ENCODE results near the gene PIK3R1.

Gene PIK3R1

GRCh38 chr5:68237715-68238114 is 22.2 kb downstream of the PIK3R1 start:
- Histone ChIP-seq H3K36me3 (replicated peaks) (no peaks in the 10 kb centered on the region), H3K27me3 (replicated peaks) (no peaks in the 10 kb centered on the region), H3K4me3 (ENCODE audit: low read depth, low read length) (no peak overlapping the region), H3K27ac (no peak overlapping the region)
- in situ Hi-C loops (cut with HindIII; ENCODE audit: low pct_ligation_motif_present, low sequenced_read_pairs): no loop called here
- no peak for DNase-seq
- no peak for TF ChIP-seq CTCF (IDR thresholded peaks at IDR 0.05; ENCODE audit: low read depth, low read length, missing control alignments)

- DNase-seq: peak; percentile 91
- peak overlapping the region; percentile 31 for H3K27ac ChIP-seq
- no peaks in the 10 kb centered on the region for H3K27me3 ChIP-seq (replicated peaks)
- H3K4me3 ChIP-seq (ENCODE audit: low read depth, low read length): no peak overlapping the region
- TF ChIP-seq CTCF (IDR thresholded peaks at IDR 0.05; ENCODE audit: low read depth, low read length, missing control alignments): no peak
- no peaks in the 10 kb centered on the region for H3K36me3 ChIP-seq (replicated peaks)
- in situ Hi-C loops (cut with HindIII; ENCODE audit: low pct_ligation_motif_present, low sequenced_read_pairs): no loop called here
These were observed 23.9 kb downstream of the PIK3R1 start for GRCh38 chr5:68239487-68239886.

GRCh38 chr5:68240202-68240601 is 24.6 kb downstream of the PIK3R1 start:
- no peaks in the 10 kb centered on the region for H3K27me3 ChIP-seq (replicated peaks)
- no peak for DNase-seq
- in situ Hi-C loops (cut with HindIII; ENCODE audit: low pct_ligation_motif_present, low sequenced_read_pairs): no loop called here
- H3K4me3 ChIP-seq (ENCODE audit: low read depth, low read length): no peak overlapping the region
- H3K36me3 ChIP-seq (replicated peaks): no peaks in the 10 kb centered on the region
- TF ChIP-seq CTCF (IDR thresholded peaks at IDR 0.05; ENCODE audit: low read depth, low read length, missing control alignments): no peak
- H3K27ac ChIP-seq: peak overlapping the region; percentile 7

- no peak overlapping the region for H3K27ac ChIP-seq
- TF ChIP-seq CTCF (IDR thresholded peaks at IDR 0.05; ENCODE audit: low read depth, low read length, missing control alignments): no peak
- no peaks in the 10 kb centered on the region for H3K27me3 ChIP-seq (replicated peaks)
- in situ Hi-C loops (cut with HindIII; ENCODE audit: low pct_ligation_motif_present, low sequenced_read_pairs): no loop called here
- H3K4me3 ChIP-seq (ENCODE audit: low read depth, low read length): no peak overlapping the region
- no peaks in the 10 kb centered on the region for H3K36me3 ChIP-seq (replicated peaks)
- DNase-seq: no peak
These were observed 25.2 kb downstream of the PIK3R1 start for GRCh38 chr5:68240771-68241170.

GRCh38 chr5:68242743-68243142 is 27.2 kb downstream of the PIK3R1 start:
- Histone ChIP-seq H3K4me3 (ENCODE audit: low read depth, low read length) (no peak overlapping the region), H3K36me3 (replicated peaks) (no peaks in the 10 kb centered on the region), H3K27me3 (replicated peaks) (no peaks in the 10 kb centered on the region), H3K27ac (peak overlapping the region; percentile 53)
- no peak for TF ChIP-seq CTCF (IDR thresholded peaks at IDR 0.05; ENCODE audit: low read depth, low read length, missing control alignments)
- in situ Hi-C loops (cut with HindIII; ENCODE audit: low pct_ligation_motif_present, low sequenced_read_pairs): no loop called here
- DNase-seq: peak; percentile 61

- Histone ChIP-seq H3K36me3 (replicated peaks) (no peaks in the 10 kb centered on the region), H3K4me3 (ENCODE audit: low read depth, low read length) (no peak overlapping the region), H3K27ac (peak overlapping the region; percentile 53), H3K27me3 (replicated peaks) (no peaks in the 10 kb centered on the region)
- TF ChIP-seq CTCF (IDR thresholded peaks at IDR 0.05; ENCODE audit: low read depth, low read length, missing control alignments): no peak
- no peak for DNase-seq
- in situ Hi-C loops (cut with HindIII; ENCODE audit: low pct_ligation_motif_present, low sequenced_read_pairs): no loop called here
These were observed 27.7 kb downstream of the PIK3R1 start for GRCh38 chr5:68243251-68243650.

Data from brain microvascular endothelial cell (primary cell).